ENCODE measurements around the gene CNGB1.

- TF ChIP-seq POLR2A (IDR thresholded peaks at IDR 0.05): no peak
- TF ChIP-seq CTCF (IDR thresholded peaks at IDR 0.05 in 8 of 11, conservative IDR thresholded peaks at IDR 0.05 in 3 of 11): no peak
These were observed 609 bp downstream of the CNGB1 start for GRCh38 chr16:57970319-57970718.
